Adipocyte (in vitro differentiated cells): ENCODE data around the gene STARD13.
A peak's percentile ranks its signal among the peaks of the same experiment; 100 is the strongest.
"Not testable (repeated sequence)": the region's sequence is repeated elsewhere in the genome, so short reads cannot be mapped to it uniquely, and the experiment has no call there.

Source experiments
- DNase-seq: peaks from one replicate; pipeline ENCODE4 v3.0.0-alpha.2; 2015; ENCODE audit warnings: low read depth
- H3K27me3 ChIP-seq: replicated peaks from 2 replicates; pipeline ENCODE4 v1.7.0; 2013; ENCODE audit warnings: mild to moderate bottlenecking, low read length, moderate library complexity; ENCODE audit not compliant: control insufficient read depth, insufficient read depth
- H3K36me3 ChIP-seq: 2 replicates; pipeline ENCODE4 v1.7.0; 2013; ENCODE audit warnings: low read length, mild to moderate bottlenecking, moderate library complexity; ENCODE audit not compliant: control insufficient read depth, insufficient read depth, severe bottlenecking
- H3K4me1 ChIP-seq: 2 replicates; pipeline ENCODE4 v1.7.0; 2013; ENCODE audit warnings: mild to moderate bottlenecking, low read length, moderate library complexity; ENCODE audit not compliant: control insufficient read depth, insufficient read depth
- H3K4me3 ChIP-seq: 2 replicates; pipeline ENCODE4 v1.7.0; 2013; ENCODE audit warnings: mild to moderate bottlenecking, low read length, moderate library complexity
- H3K9ac ChIP-seq: 2 replicates; pipeline ENCODE4 v1.7.0; 2013; ENCODE audit warnings: mild to moderate bottlenecking, low read length, moderate library complexity
- H3K9me3 ChIP-seq: 2 replicates; pipeline ENCODE4 v1.7.0; 2013; ENCODE audit warnings: mild to moderate bottlenecking, low read length, moderate library complexity; ENCODE audit not compliant: control insufficient read depth

Gene STARD13

GRCh38 chr13:33165787-33166186 lies 119.8 kb downstream of the STARD13 start:
- DNase-seq, result no peak
- Histone ChIP-seq H3K27me3 (no peaks in the 10 kb centered on the region), H3K9ac (no peak overlapping the region), H3K9me3 (peaks cover 14% of the 10 kb centered on the region), H3K4me1 (peaks cover 14% of the 10 kb centered on the region), H3K4me3 (no peak overlapping the region), H3K36me3 (peaks cover 49% of the 10 kb centered on the region)

- Histone ChIP-seq H3K27me3 (no peaks in the 10 kb centered on the region), H3K4me3 (no peak overlapping the region), H3K9me3 (peaks cover 14% of the 10 kb centered on the region), H3K36me3 (peaks cover 56% of the 10 kb centered on the region), H3K9ac (no peak overlapping the region), H3K4me1 (peaks cover 14% of the 10 kb centered on the region)
- DNase-seq, result no peak
Measured at GRCh38 chr13:33164331-33164730, 121.2 kb downstream of the STARD13 start.

- not testable (repeated sequence) for H3K4me3 ChIP-seq, H3K27me3 ChIP-seq, H3K4me1 ChIP-seq, H3K9ac ChIP-seq, DNase-seq
- Histone ChIP-seq H3K9me3 (peaks cover 14% of the 10 kb centered on the region), H3K36me3 (peaks cover 66% of the 10 kb centered on the region)
Measured at GRCh38 chr13:33162725-33163124, 122.8 kb downstream of the STARD13 start.

GRCh38 chr13:33158816-33159215 lies 126.7 kb downstream of the STARD13 start:
- no peak for DNase-seq
- H3K4me1 ChIP-seq, result no peaks in the 10 kb centered on the region
- H3K9ac ChIP-seq, result no peak overlapping the region
- peaks cover 48% of the 10 kb centered on the region for H3K36me3 ChIP-seq
- H3K27me3 ChIP-seq, result no peaks in the 10 kb centered on the region
- no peak overlapping the region for H3K4me3 ChIP-seq
- H3K9me3 ChIP-seq, result peaks cover 14% of the 10 kb centered on the region

GRCh38 chr13:33158271-33158670 lies 127.3 kb downstream of the STARD13 start:
- Histone ChIP-seq H3K4me3 (no peak overlapping the region), H3K4me1 (no peaks in the 10 kb centered on the region), H3K9me3 (peaks cover 14% of the 10 kb centered on the region), H3K27me3 (no peaks in the 10 kb centered on the region), H3K9ac (no peak overlapping the region), H3K36me3 (peaks cover 48% of the 10 kb centered on the region)
- no peak for DNase-seq

- H3K9me3 ChIP-seq, result no peaks in the 10 kb centered on the region
- no peaks in the 10 kb centered on the region for H3K4me1 ChIP-seq
- H3K9ac ChIP-seq, result no peak overlapping the region
- no peak overlapping the region for H3K4me3 ChIP-seq
- H3K27me3 ChIP-seq, result no peaks in the 10 kb centered on the region
- peaks cover 29% of the 10 kb centered on the region for H3K36me3 ChIP-seq
- no peak for DNase-seq
Measured at GRCh38 chr13:33154911-33155310, 130.6 kb downstream of the STARD13 start.

GRCh38 chr13:33153421-33154404 lies 131.8 kb downstream of the STARD13 start:
- peaks cover 23% of the 10 kb centered on the region for H3K36me3 ChIP-seq
- no peak overlapping the region for H3K9ac ChIP-seq
- no peaks in the 10 kb centered on the region for H3K27me3 ChIP-seq
- H3K4me3 ChIP-seq, result no peak overlapping the region
- no peaks in the 10 kb centered on the region for H3K9me3 ChIP-seq
- peak; percentile 32 for DNase-seq
- no peaks in the 10 kb centered on the region for H3K4me1 ChIP-seq

- Histone ChIP-seq H3K4me1 (no peaks in the 10 kb centered on the region), H3K27me3 (no peaks in the 10 kb centered on the region), H3K9me3 (no peaks in the 10 kb centered on the region), H3K9ac (no peak overlapping the region), H3K36me3 (peaks cover 11% of the 10 kb centered on the region), H3K4me3 (no peak overlapping the region)
- no peak for DNase-seq
Measured at GRCh38 chr13:33152389-33152788, 133.2 kb downstream of the STARD13 start.

- Histone ChIP-seq H3K9me3 (no peaks in the 10 kb centered on the region), H3K4me1 (peaks cover under 1% of the 10 kb centered on the region), H3K36me3 (peaks cover 9% of the 10 kb centered on the region), H3K4me3 (no peak overlapping the region), H3K27me3 (no peaks in the 10 kb centered on the region), H3K9ac (no peak overlapping the region)
- DNase-seq, result no peak
Measured at GRCh38 chr13:33150662-33151061, 134.9 kb downstream of the STARD13 start.

GRCh38 chr13:33150126-33150525 lies 135.4 kb downstream of the STARD13 start:
- peaks cover 3% of the 10 kb centered on the region for H3K4me1 ChIP-seq
- H3K4me3 ChIP-seq, result no peak overlapping the region
- H3K27me3 ChIP-seq, result no peaks in the 10 kb centered on the region
- no peak overlapping the region for H3K9ac ChIP-seq
- H3K36me3 ChIP-seq, result peaks cover 7% of the 10 kb centered on the region
- no peaks in the 10 kb centered on the region for H3K9me3 ChIP-seq
- DNase-seq, result peak; percentile 39

GRCh38 chr13:33147832-33148231 lies 137.7 kb downstream of the STARD13 start:
- no peak for DNase-seq
- H3K4me1 ChIP-seq, result peaks cover 3% of the 10 kb centered on the region
- H3K36me3 ChIP-seq, result peaks cover under 1% of the 10 kb centered on the region
- no peaks in the 10 kb centered on the region for H3K27me3 ChIP-seq
- H3K9me3 ChIP-seq, result no peaks in the 10 kb centered on the region
- H3K9ac ChIP-seq, result no peak overlapping the region
- H3K4me3 ChIP-seq, result no peak overlapping the region
